ENCODE results near the gene TAC3.

DNA sequence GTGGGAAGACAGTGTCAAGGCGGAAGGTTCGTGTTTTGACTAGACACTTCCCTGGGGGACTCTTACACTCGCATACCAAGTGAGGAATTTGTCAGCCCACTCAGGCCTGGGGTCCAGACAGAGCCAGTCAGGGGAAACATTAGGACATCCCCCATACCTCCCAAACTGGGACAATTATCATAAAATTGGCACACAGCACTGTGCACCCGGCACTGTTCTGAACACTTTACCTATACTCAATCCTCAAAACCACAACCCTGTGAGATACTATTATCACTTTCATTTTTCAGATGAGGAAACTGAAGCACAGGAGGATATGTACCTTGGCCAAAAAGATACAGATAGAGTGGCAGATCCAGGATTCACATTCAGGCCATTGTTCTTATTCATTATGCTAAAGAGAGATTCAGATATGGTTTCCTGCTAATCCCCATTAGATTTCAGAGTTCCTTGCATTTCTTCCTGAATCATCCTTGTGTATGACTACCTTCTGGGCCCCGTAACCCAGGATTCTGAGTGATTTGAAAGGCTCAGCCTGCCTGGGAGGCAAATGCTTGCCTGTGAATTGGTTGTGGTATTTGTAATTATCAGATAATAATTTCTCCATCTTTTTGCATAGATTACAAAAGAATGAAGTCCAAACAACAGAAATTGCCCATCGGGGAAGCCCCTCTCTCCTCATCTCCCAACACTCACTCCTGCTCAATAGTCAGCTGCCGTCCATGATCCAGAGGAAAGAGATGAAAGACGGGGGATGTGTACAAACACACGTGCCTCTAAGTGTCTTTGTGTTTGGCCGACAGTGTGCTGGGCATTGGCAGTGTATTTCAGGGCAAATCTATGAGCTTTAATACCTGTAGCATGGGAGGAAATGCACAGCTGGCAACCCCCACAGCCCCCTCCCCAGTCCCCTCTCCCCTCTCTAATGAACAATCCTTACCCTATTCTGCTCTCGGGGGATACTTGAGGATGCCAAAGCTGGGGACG, 4.6 kb downstream of the TAC3 start:
- TF ChIP-seq, protein P1, sequence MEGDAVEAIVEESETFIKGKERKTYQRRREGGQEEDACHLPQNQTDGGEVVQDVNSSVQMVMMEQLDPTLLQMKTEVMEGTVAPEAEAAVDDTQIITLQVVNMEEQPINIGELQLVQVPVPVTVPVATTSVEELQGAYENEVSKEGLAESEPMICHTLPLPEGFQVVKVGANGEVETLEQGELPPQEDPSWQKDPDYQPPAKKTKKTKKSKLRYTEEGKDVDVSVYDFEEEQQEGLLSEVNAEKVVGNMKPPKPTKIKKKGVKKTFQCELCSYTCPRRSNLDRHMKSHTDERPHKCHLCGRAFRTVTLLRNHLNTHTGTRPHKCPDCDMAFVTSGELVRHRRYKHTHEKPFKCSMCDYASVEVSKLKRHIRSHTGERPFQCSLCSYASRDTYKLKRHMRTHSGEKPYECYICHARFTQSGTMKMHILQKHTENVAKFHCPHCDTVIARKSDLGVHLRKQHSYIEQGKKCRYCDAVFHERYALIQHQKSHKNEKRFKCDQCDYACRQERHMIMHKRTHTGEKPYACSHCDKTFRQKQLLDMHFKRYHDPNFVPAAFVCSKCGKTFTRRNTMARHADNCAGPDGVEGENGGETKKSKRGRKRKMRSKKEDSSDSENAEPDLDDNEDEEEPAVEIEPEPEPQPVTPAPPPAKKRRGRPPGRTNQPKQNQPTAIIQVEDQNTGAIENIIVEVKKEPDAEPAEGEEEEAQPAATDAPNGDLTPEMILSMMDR (IDR thresholded peaks at IDR 0.05) = no peak
- TF ChIP-seq POLR2A (IDR thresholded peaks at IDR 0.05) = no peak
